HCT116 (cell line): ENCODE measurements around the gene FRK. TPM values are rescaled to one million over a fixed set of nuclear protein-coding genes. Genes with fewer than 3 reads are reported as not detected.

Experiments used
- ATAC-seq: fragments of 200-7000 bp; cut with Tn5 transposase; 2 replicates; pipeline ENCODE4 v1.9.1; 2020; ENCODE audit warnings: mild to moderate bottlenecking, moderate library complexity
- BruUV-seq: library from RNA; stranded (reverse); fragments of 400-500 nt; replicated peaks from 2 replicates; lab custom pipeline; 2021; lab: Mats Ljungman, UMichigan
- CTCF ChIA-PET: fragments of 300-600 bp; sonication (Branson Sonifier 250); formaldehyde crosslinking; loops from one replicate; lab custom pipeline; 2021; ENCODE audit warnings: antibody characterized with exemption; lab: Charles Lee
- POLR2A ChIA-PET: fragments of 300-600, 350-600 bp; sonication (Branson Sonifier 250); formaldehyde crosslinking; loops from one replicate; lab custom pipeline; 2021; ENCODE audit warnings: antibody characterized with exemption; lab: Charles Lee
- RAD21 ChIA-PET, 2 experiments: fragments of 300-600 bp; sonication (Branson Sonifier 250); formaldehyde crosslinking; loops; one replicate each; lab custom pipeline; 2023; ENCODE audit warnings: low total read pairs in 2 of 2; ENCODE audit not compliant: uncharacterized antibody in 2 of 2, unreplicated experiment in 2 of 2, low non-redundant PET in 1 of 2; lab: Charles Lee
- DNase-seq: peaks from one replicate; pipeline ENCODE4 v3.0.0-alpha.2; 2010; ENCODE audit warnings: low read depth, low spot score
- H2AFZ ChIP-seq: fragments of 200-600 bp; shearing (Covaris generic), sonication (generic); 2 replicates; pipeline ENCODE4 v1.6.1; 2017; ENCODE audit warnings: low read depth, mixed run types, mixed read lengths, antibody characterized with exemption, low read length; ENCODE audit not compliant: poor library complexity, severe bottlenecking
- H3K27ac ChIP-seq: 2 replicates; pipeline ENCODE4 v1.5.1; 2012; ENCODE audit warnings: low read depth, low read length
- H3K27me3 ChIP-seq: fragments of 200-600 bp; sonication (generic); 2 replicates; pipeline ENCODE4 v1.6.1; 2016; ENCODE audit warnings: mixed run types, low read length, mixed read lengths; ENCODE audit not compliant: insufficient read depth
- H3K36me3 ChIP-seq, 2 experiments: fragments of 200-500 bp in 1 of 2; fragments of 200-600 bp in 1 of 2; sonication (Bioruptor generic) in 1 of 2; sonication (generic) in 1 of 2; 2 replicates each; pipeline versions ENCODE4 v1.5.1 to v1.6.1; 2014 to 2016; ENCODE audit warnings: low read length in 2 of 2, inconsistent platforms in 1 of 2, mixed read lengths in 1 of 2, mixed run types in 1 of 2; ENCODE audit not compliant: insufficient read depth in 2 of 2, control insufficient read depth in 1 of 2
- H3K4me1 ChIP-seq, 2 experiments: fragments of 200-600 bp in 1 of 2; sonication (generic) in 1 of 2; 2 replicates each; pipeline versions ENCODE4 v1.5.1 to v1.6.1; 2012 to 2017; ENCODE audit warnings: low read length in 2 of 2, inconsistent platforms in 1 of 2, mild to moderate bottlenecking in 1 of 2, mixed read lengths in 1 of 2, mixed run types in 1 of 2, moderate library complexity in 1 of 2; ENCODE audit not compliant: insufficient read depth in 2 of 2, control insufficient read depth in 1 of 2
- H3K4me2 ChIP-seq: fragments of 200-600 bp; sonication (generic); 2 replicates; pipeline ENCODE4 v1.6.1; 2017; ENCODE audit warnings: mixed run types, low read length, mixed read lengths
- H3K4me3 ChIP-seq, 2 experiments: fragments of 200-600 bp in 1 of 2; sonication (generic) in 1 of 2; replicated peaks in 1 of 2; 2 replicates each; pipeline ENCODE4 v1.5.1; 2011 to 2016; ENCODE audit warnings: low read length in 2 of 2, control low read depth in 1 of 2, low read depth in 1 of 2, mild to moderate bottlenecking in 1 of 2, mixed read lengths in 1 of 2, mixed run types in 1 of 2
- H3K79me2 ChIP-seq: fragments of 200-600 bp; sonication (generic); 2 replicates; pipeline ENCODE4 v1.6.1; 2017; ENCODE audit warnings: mild to moderate bottlenecking, mixed run types, low read length, moderate library complexity, mixed read lengths; ENCODE audit not compliant: insufficient read depth
- H3K9ac ChIP-seq: fragments of 200-600 bp; sonication (generic); 2 replicates; pipeline ENCODE4 v1.6.1; 2016; ENCODE audit warnings: low read length, mixed read lengths
- H3K9me2 ChIP-seq: fragments of 200-600 bp; sonication (generic), shearing (Covaris generic); 2 replicates; pipeline ENCODE4 v1.6.1; 2017; ENCODE audit warnings: mixed run types, mild to moderate bottlenecking, moderate library complexity; ENCODE audit not compliant: insufficient read depth
- H3K9me3 ChIP-seq, 2 experiments: fragments of 200-500 bp in 1 of 2; fragments of 200-600 bp in 1 of 2; sonication (Bioruptor generic) in 1 of 2; sonication (generic) in 1 of 2; 2 replicates each; pipeline ENCODE4 v1.6.1; 2014 to 2017; ENCODE audit warnings: low read length in 2 of 2, mixed read lengths in 2 of 2, inconsistent platforms in 1 of 2, low read depth in 1 of 2, mild to moderate bottlenecking in 1 of 2, mixed run types in 1 of 2, moderate library complexity in 1 of 2; ENCODE audit not compliant: control insufficient read depth in 1 of 2, insufficient read depth in 1 of 2
- H4K20me1 ChIP-seq: fragments of 200-600 bp; sonication (generic), shearing (Covaris generic); 2 replicates; pipeline ENCODE4 v1.6.1; 2017; ENCODE audit warnings: mixed run types, mild to moderate bottlenecking, moderate library complexity; ENCODE audit not compliant: insufficient read depth
- CBX3 ChIP-seq: IDR thresholded peaks from 2 replicates; pipeline ENCODE4 v1.6.1; 2012; ENCODE audit warnings: low read depth
- CEBPB ChIP-seq: IDR thresholded peaks from 2 replicates; pipeline ENCODE4 v1.6.1; 2012; ENCODE audit warnings: low read depth
- EGR1 ChIP-seq: IDR thresholded peaks from 2 replicates; pipeline ENCODE4 v1.6.1; 2012; ENCODE audit warnings: low read depth
- ELF1 ChIP-seq: IDR thresholded peaks from 2 replicates; pipeline ENCODE4 v1.6.1; 2012; ENCODE audit warnings: low read depth, borderline replicate concordance
- EZH2 ChIP-seq: fragments of 200-600 bp; sonication (generic); IDR thresholded peaks from 2 replicates; pipeline ENCODE4 v1.6.1; 2017; ENCODE audit warnings: antibody characterized with exemption, mixed run types
- FOSL1 ChIP-seq: IDR thresholded peaks from 2 replicates; pipeline ENCODE4 v1.6.1; 2012; ENCODE audit warnings: low read depth
- JUND ChIP-seq: IDR thresholded peaks from 2 replicates; pipeline ENCODE4 v1.6.1; 2012
- POLR2A ChIP-seq: IDR thresholded peaks from 2 replicates; pipeline ENCODE4 v1.7.0; 2011; ENCODE audit warnings: borderline replicate concordance; ENCODE audit not compliant: insufficient read depth, insufficient read length; ENCODE audit errors: extremely low read depth
- POLR2AphosphoS5 ChIP-seq: IDR thresholded peaks from 2 replicates; pipeline ENCODE4 v1.6.1; 2011; ENCODE audit warnings: mild to moderate bottlenecking, low read depth, low read length, moderate library complexity
- RAD21 ChIP-seq: IDR thresholded peaks from 2 replicates; pipeline ENCODE4 v1.6.1; 2012; ENCODE audit warnings: low read depth, mild to moderate bottlenecking
- SP1 ChIP-seq: IDR thresholded peaks from 2 replicates; pipeline ENCODE4 v1.6.1; 2012; ENCODE audit warnings: low read depth
- SRF ChIP-seq: IDR thresholded peaks from 2 replicates; pipeline ENCODE4 v1.6.1; 2012; ENCODE audit warnings: low read depth
- TCF7L2 ChIP-seq: IDR thresholded peaks from 2 replicates; pipeline ENCODE4 v1.7.0; 2011; ENCODE audit warnings: borderline replicate concordance, inconsistent platforms; ENCODE audit not compliant: insufficient read depth, insufficient read length; ENCODE audit errors: extremely low read depth
- YY1 ChIP-seq: IDR thresholded peaks from 2 replicates; pipeline ENCODE4 v1.6.1; 2011; ENCODE audit warnings: low read length, low read depth, moderate library complexity, mild to moderate bottlenecking; ENCODE audit not compliant: insufficient replicate concordance; ENCODE audit errors: extremely low read depth
- ZFX ChIP-seq: fragments of 450-650 bp; IDR thresholded peaks from 2 replicates; pipeline ENCODE4 v1.6.1; 2017
- ZNF274 ChIP-seq: fragments of 200-500 bp; sonication (Bioruptor generic); IDR thresholded peaks from 2 replicates; pipeline ENCODE4 v1.6.1; 2014; ENCODE audit warnings: mild to moderate bottlenecking, low read depth, low read length, inconsistent platforms
- intact Hi-C: fragments of 100-400 bp; cut with micrococcal nuclease; formaldehyde crosslinking; loops from 2 replicates; pipeline ENCODE4 v1.10.0; 2022
- total RNA-seq: library from RNA; stranded (reverse); gene quantifications from one replicate; pipeline ENCODE4 v1.2.1, GENCODE V29; 2021; ENCODE audit not compliant: unreplicated experiment
- TF ChIP-seq, protein P1 (sequence below), 3 experiments: fragments of 200-600 bp in 1 of 3; sonication (generic) in 1 of 3; IDR thresholded peaks in 2 of 3; conservative IDR thresholded peaks in 1 of 3; 2 replicates each; pipeline ENCODE4 v1.5.1; 2012 to 2017; ENCODE audit warnings: low read depth in 2 of 3, low read length in 2 of 3, antibody characterized with exemption in 1 of 3, borderline replicate concordance in 1 of 3, control low read depth in 1 of 3, mild to moderate bottlenecking in 1 of 3, mixed read lengths in 1 of 3, mixed run types in 1 of 3, moderate library complexity in 1 of 3; ENCODE audit not compliant: insufficient read depth in 1 of 3
- TF ChIP-seq, protein P2 (sequence below): IDR thresholded peaks from 2 replicates; pipeline ENCODE4 v1.6.1; 2011; ENCODE audit warnings: mild to moderate bottlenecking, low read length, moderate library complexity; ENCODE audit not compliant: insufficient replicate concordance; ENCODE audit errors: extremely low read depth
- TF ChIP-seq, protein P3 (sequence below): IDR thresholded peaks from 2 replicates; pipeline ENCODE4 v1.6.1; 2012; ENCODE audit warnings: low read depth
- TF ChIP-seq, protein P4 (sequence below): IDR thresholded peaks from 2 replicates; pipeline ENCODE4 v1.6.1; 2012

FRK gene
- total RNA-seq, 1 experiment from 2014 or later, result 3.7 TPM

DNA sequence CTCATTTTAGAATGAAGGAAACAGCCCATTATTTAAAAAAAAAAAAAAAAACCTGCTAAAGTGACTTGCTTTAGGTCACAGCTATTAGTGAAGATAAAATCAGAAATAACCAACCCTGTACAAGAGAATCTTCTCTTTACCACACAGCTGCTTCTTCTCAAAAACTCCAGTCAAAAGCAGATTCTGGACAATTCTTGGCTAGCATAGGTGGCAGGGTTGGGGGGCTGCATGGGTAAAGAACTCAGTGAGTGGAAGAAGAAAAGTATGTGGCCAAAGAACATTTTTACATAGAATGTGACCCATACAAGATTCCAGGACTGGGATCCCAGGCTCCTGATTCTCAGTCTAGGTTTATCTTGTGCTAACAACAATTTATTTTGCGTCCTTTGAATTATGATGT, 9.4 kb upstream of the FRK start:
- ATAC-seq (no peak), DNase-seq (no peak)
- no peaks in the 10 kb centered on the region for H3K9me2 ChIP-seq
- POLR2A ChIA-PET, result interaction anchor here (1.6 kb wide), 1 partner anchor 9 kb away, joined by 3 read pairs; the partner anchor contains the start of gene FRK
- no peaks in the 10 kb centered on the region for H3K79me2 ChIP-seq
- intact Hi-C loops, result no loop called here
- H3K4me3 ChIP-seq, result no peak overlapping the region
- H3K27me3 ChIP-seq, result no peaks in the 10 kb centered on the region
- TF ChIP-seq FOSL1 (no peak), SP1 (no peak), POLR2A (no peak), POLR2AphosphoS5 (no peak), TCF7L2 (no peak), ZNF274 (no peak), CEBPB (no peak), EGR1 (no peak), YY1 (no peak), ELF1 (no peak), EZH2 (no peak), SRF (no peak), CBX3 (no peak), ZFX (no peak), RAD21 (no peak), JUND (no peak)
- TF ChIP-seq, protein P1, sequence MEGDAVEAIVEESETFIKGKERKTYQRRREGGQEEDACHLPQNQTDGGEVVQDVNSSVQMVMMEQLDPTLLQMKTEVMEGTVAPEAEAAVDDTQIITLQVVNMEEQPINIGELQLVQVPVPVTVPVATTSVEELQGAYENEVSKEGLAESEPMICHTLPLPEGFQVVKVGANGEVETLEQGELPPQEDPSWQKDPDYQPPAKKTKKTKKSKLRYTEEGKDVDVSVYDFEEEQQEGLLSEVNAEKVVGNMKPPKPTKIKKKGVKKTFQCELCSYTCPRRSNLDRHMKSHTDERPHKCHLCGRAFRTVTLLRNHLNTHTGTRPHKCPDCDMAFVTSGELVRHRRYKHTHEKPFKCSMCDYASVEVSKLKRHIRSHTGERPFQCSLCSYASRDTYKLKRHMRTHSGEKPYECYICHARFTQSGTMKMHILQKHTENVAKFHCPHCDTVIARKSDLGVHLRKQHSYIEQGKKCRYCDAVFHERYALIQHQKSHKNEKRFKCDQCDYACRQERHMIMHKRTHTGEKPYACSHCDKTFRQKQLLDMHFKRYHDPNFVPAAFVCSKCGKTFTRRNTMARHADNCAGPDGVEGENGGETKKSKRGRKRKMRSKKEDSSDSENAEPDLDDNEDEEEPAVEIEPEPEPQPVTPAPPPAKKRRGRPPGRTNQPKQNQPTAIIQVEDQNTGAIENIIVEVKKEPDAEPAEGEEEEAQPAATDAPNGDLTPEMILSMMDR (IDR thresholded peaks at IDR 0.05 in 2 of 3, conservative IDR thresholded peaks at IDR 0.05 in 1 of 3; ENCODE audit: borderline replicate concordance in 1 of 3, insufficient read depth in 1 of 3, low read depth in 2 of 3, low read length in 2 of 3), result no peak
- TF ChIP-seq, protein P2, sequence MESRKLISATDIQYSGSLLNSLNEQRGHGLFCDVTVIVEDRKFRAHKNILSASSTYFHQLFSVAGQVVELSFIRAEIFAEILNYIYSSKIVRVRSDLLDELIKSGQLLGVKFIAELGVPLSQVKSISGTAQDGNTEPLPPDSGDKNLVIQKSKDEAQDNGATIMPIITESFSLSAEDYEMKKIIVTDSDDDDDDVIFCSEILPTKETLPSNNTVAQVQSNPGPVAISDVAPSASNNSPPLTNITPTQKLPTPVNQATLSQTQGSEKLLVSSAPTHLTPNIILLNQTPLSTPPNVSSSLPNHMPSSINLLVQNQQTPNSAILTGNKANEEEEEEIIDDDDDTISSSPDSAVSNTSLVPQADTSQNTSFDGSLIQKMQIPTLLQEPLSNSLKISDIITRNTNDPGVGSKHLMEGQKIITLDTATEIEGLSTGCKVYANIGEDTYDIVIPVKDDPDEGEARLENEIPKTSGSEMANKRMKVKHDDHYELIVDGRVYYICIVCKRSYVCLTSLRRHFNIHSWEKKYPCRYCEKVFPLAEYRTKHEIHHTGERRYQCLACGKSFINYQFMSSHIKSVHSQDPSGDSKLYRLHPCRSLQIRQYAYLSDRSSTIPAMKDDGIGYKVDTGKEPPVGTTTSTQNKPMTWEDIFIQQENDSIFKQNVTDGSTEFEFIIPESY, result no peak
- TF ChIP-seq, protein P3, sequence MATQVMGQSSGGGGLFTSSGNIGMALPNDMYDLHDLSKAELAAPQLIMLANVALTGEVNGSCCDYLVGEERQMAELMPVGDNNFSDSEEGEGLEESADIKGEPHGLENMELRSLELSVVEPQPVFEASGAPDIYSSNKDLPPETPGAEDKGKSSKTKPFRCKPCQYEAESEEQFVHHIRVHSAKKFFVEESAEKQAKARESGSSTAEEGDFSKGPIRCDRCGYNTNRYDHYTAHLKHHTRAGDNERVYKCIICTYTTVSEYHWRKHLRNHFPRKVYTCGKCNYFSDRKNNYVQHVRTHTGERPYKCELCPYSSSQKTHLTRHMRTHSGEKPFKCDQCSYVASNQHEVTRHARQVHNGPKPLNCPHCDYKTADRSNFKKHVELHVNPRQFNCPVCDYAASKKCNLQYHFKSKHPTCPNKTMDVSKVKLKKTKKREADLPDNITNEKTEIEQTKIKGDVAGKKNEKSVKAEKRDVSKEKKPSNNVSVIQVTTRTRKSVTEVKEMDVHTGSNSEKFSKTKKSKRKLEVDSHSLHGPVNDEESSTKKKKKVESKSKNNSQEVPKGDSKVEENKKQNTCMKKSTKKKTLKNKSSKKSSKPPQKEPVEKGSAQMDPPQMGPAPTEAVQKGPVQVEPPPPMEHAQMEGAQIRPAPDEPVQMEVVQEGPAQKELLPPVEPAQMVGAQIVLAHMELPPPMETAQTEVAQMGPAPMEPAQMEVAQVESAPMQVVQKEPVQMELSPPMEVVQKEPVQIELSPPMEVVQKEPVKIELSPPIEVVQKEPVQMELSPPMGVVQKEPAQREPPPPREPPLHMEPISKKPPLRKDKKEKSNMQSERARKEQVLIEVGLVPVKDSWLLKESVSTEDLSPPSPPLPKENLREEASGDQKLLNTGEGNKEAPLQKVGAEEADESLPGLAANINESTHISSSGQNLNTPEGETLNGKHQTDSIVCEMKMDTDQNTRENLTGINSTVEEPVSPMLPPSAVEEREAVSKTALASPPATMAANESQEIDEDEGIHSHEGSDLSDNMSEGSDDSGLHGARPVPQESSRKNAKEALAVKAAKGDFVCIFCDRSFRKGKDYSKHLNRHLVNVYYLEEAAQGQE, result no peak
- TF ChIP-seq, protein P4, sequence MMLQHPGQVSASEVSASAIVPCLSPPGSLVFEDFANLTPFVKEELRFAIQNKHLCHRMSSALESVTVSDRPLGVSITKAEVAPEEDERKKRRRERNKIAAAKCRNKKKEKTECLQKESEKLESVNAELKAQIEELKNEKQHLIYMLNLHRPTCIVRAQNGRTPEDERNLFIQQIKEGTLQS, result no peak
- TF ChIP-seq, all 23 proteins: peak for 0
- Histone ChIP-seq H3K27ac (no peak overlapping the region), H3K4me1 (peaks cover 12 to 24% of the 10 kb centered on the region in 2 experiments), H4K20me1 (no peaks in the 10 kb centered on the region), H3K4me2 (no peak overlapping the region), H3K9me3 (no peaks in the 10 kb centered on the region), H3K36me3 (no peaks in the 10 kb centered on the region), H3K9ac (no peak overlapping the region), H2AFZ (no peak overlapping the region)
- ChIA-PET CTCF (interaction anchor here (2.1 kb wide), 1 partner anchor 9 kb away, joined by 11 read pairs; the partner anchor contains the start of gene FRK), RAD21 (no interaction called here)
- BruUV-seq, result no TSS peak
